Epithelial cell of esophagus (primary cell): ENCODE data around the gene MLLT3.

Source experiments
- DNase-seq: peaks from one replicate; pipeline ENCODE4 v3.0.0; 2010; ENCODE audit warnings: low read depth
- H3K4me3 ChIP-seq: 2 replicates; pipeline ENCODE4 v1.5.1; 2011; ENCODE audit warnings: mild to moderate bottlenecking, low read length, control low read depth
- TF ChIP-seq, protein P1 (sequence below): IDR thresholded peaks from 2 replicates; pipeline ENCODE4 v1.5.1; 2011; ENCODE audit warnings: low read depth, mild to moderate bottlenecking, low read length, control low read depth, inconsistent platforms; ENCODE audit not compliant: insufficient read depth; ENCODE audit errors: missing control alignments

Gene MLLT3

GRCh38 chr9:20351715-20352114 is 270.6 kb downstream of the MLLT3 start:
- DNase-seq: no peak
- TF ChIP-seq, protein P1, sequence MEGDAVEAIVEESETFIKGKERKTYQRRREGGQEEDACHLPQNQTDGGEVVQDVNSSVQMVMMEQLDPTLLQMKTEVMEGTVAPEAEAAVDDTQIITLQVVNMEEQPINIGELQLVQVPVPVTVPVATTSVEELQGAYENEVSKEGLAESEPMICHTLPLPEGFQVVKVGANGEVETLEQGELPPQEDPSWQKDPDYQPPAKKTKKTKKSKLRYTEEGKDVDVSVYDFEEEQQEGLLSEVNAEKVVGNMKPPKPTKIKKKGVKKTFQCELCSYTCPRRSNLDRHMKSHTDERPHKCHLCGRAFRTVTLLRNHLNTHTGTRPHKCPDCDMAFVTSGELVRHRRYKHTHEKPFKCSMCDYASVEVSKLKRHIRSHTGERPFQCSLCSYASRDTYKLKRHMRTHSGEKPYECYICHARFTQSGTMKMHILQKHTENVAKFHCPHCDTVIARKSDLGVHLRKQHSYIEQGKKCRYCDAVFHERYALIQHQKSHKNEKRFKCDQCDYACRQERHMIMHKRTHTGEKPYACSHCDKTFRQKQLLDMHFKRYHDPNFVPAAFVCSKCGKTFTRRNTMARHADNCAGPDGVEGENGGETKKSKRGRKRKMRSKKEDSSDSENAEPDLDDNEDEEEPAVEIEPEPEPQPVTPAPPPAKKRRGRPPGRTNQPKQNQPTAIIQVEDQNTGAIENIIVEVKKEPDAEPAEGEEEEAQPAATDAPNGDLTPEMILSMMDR: no peak
- H3K4me3 ChIP-seq: no peak overlapping the region

GRCh38 chr9:20349568-20349967 is 272.7 kb downstream of the MLLT3 start:
- H3K4me3 ChIP-seq: no peak overlapping the region
- TF ChIP-seq, protein P1: no peak
- DNase-seq: no peak

DNA sequence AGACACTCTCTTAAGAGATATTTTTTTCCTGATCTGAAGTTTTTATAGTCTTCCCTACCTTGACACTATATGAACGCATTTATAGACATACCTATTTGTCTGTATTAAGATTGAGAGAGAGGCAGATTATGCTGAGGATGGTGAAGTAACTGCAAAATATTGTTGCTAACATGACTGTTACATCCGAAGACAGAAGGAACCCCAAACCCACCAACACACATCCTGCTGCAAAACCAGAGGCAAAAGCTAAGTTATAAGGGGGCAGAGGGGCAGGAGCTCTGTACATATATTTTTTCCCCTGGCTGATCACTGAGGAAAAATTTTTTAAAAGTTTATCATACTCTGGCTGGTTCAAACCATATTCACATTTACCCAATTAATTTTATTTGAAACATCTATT is 279.0 kb downstream of the MLLT3 start:
- DNase-seq: no peak
- TF ChIP-seq, protein P1: no peak
- no peak overlapping the region for H3K4me3 ChIP-seq

DNA sequence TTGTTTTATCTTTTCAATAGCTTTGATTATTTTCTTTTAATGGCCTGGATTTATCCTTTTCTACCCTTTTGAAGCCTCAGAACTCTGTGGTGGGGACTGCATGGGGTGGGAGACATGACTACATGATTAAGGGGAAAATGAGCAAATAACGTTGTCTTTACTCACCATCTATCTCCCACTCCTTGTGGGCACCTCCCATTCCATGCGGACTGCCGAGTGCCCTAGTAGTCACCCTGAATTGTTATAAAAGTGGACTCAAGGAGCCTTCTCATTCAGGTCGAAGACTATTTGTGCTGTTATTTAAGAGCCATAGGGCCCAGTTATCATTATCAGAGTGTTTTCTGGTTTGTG is 281.8 kb downstream of the MLLT3 start:
- no peak for DNase-seq
- H3K4me3 ChIP-seq: no peak overlapping the region
- TF ChIP-seq, protein P1: no peak

DNA sequence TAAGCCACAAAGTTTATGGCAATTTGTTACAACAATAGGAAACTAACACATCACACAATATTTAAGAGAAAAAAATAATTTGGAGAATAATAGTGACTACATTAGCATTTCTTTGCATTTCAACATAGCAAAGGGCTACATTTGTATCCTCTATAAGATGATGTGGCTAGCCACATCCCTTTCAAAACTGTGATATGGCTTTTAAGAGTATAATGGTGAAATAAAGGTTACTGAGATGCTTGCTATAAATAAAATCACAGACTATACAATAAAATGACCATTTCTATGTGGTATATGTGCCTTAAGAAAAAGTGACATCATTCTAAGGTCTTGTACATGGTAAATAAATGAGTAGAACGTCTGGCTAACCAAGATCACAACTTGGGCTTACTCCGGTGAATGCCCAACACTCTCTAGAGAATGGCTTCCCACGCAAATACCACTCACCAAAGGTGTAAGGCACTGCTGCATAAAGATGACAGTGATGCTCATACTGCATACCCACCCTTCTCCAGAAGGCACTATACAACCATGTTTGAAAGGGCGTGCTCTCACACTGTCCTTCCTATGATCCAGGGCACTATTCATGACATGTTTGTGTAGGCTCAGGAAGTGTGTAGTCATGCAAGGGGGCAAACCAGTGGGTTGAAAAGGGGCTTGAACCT is 286.5 kb downstream of the MLLT3 start:
- no peak overlapping the region for H3K4me3 ChIP-seq
- TF ChIP-seq, protein P1: no peak
- DNase-seq: no peak

- no peak overlapping the region for H3K4me3 ChIP-seq
- TF ChIP-seq, protein P1: no peak
- no peak for DNase-seq
Measured at GRCh38 chr9:20333991-20334390, 288.3 kb downstream of the MLLT3 start.

GRCh38 chr9:20331095-20331685 is 291.1 kb downstream of the MLLT3 start:
- TF ChIP-seq, protein P1: no peak
- no peak overlapping the region for H3K4me3 ChIP-seq
- no peak for DNase-seq
